NCI-H2107 treated with DMSO at 0.1 percent for 48 hours (cell line): ENCODE data around the gene GPR132.

Experiments
- DNase-seq: peaks from one replicate; lab custom pipeline; 2025; ENCODE audit not compliant: unreplicated experiment; lab: John Stamatoyannopoulos, UW

The GPR132 gene

GRCh38 chr14:105023144-105023543 lies 42.1 kb downstream of the GPR132 start:
- no peak for DNase-seq

- no peak for DNase-seq
These were observed 43.0 kb downstream of the GPR132 start for GRCh38 chr14:105022276-105022670.

GRCh38 chr14:105021656-105022275 lies 43.5 kb downstream of the GPR132 start:
- DNase-seq: peak; percentile 67

- peak; percentile 99 for DNase-seq
These were observed 44.2 kb downstream of the GPR132 start, which contains the start of gene CDCA4 for GRCh38 chr14:105020815-105021655. Gene CDCA4 (minus strand): TSS chr14:105021083. CDS start chr14:105011929, 9,154 bp downstream.

- DNase-seq: no peak
These were observed 45.1 kb downstream of the GPR132 start for GRCh38 chr14:105019861-105020814.

- no peak for DNase-seq
These were observed 46.8 kb downstream of the GPR132 start for GRCh38 chr14:105018414-105018813.

GRCh38 chr14:105015905-105016304 lies 49.3 kb downstream of the GPR132 start:
- DNase-seq: no peak

GRCh38 chr14:105015242-105015641 lies 50.0 kb downstream of the GPR132 start:
- DNase-seq: no peak

GRCh38 chr14:105014631-105015030 lies 50.6 kb downstream of the GPR132 start:
- no peak for DNase-seq

- no peak for DNase-seq
These were observed 51.2 kb downstream of the GPR132 start for GRCh38 chr14:105014032-105014431.

GRCh38 chr14:105013150-105013785 lies 52.0 kb downstream of the GPR132 start:
- no peak for DNase-seq

GRCh38 chr14:105012171-105012985 lies 52.9 kb downstream of the GPR132 start:
- DNase-seq: no peak

GRCh38 chr14:105011312-105011990 lies 53.8 kb downstream of the GPR132 start:
- DNase-seq: no peak

GRCh38 chr14:105010891-105011291 lies 54.3 kb downstream of the GPR132 start:
- no peak for DNase-seq

GRCh38 chr14:105010106-105010505 lies 55.1 kb downstream of the GPR132 start:
- no peak for DNase-seq

- DNase-seq: no peak
These were observed 57.5 kb downstream of the GPR132 start for GRCh38 chr14:105007593-105008264.

GRCh38 chr14:105006831-105007592 lies 58.2 kb downstream of the GPR132 start:
- DNase-seq: no peak
